ENCODE data around the gene SIMC1.
A peak's percentile ranks its signal among the peaks of the same experiment; 100 is the strongest.

DNA sequence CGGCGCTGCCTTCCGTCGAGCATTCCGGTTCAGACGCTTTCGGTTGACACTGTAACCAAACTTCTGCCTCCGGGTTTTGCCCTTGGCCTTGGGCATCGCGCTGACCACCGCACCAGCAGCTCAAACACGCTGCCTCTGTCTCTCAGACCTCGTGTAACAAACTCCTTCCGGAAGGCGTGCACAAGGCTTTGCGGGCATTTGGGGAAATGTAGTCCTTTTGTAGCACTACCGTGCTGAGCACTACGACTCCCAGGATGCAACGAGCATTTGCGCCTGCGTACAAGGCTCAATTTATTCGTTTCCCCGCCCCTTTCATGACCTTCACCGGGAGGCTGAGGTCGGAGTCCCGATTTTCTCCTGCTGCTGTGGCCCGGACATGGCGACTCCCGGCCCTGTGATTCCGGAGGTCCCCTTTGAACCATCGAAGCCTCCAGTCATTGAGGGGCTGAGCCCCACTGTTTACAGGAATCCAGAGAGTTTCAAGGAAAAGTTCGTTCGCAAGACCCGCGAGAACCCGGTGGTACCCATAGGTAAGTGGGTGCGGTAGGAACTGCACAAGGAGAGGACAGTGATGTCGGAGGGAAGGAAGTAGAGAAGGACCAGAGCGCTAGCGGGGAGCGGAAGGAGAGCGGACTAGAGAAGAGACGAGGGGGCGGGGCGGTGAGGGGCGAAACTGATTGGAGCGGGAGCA, 150.4 kb downstream of the SIMC1 start, which contains the start of the genes HIGD2A and NOP16:
- TF ChIP-seq, protein P1, sequence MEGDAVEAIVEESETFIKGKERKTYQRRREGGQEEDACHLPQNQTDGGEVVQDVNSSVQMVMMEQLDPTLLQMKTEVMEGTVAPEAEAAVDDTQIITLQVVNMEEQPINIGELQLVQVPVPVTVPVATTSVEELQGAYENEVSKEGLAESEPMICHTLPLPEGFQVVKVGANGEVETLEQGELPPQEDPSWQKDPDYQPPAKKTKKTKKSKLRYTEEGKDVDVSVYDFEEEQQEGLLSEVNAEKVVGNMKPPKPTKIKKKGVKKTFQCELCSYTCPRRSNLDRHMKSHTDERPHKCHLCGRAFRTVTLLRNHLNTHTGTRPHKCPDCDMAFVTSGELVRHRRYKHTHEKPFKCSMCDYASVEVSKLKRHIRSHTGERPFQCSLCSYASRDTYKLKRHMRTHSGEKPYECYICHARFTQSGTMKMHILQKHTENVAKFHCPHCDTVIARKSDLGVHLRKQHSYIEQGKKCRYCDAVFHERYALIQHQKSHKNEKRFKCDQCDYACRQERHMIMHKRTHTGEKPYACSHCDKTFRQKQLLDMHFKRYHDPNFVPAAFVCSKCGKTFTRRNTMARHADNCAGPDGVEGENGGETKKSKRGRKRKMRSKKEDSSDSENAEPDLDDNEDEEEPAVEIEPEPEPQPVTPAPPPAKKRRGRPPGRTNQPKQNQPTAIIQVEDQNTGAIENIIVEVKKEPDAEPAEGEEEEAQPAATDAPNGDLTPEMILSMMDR (IDR thresholded peaks at IDR 0.05 in 2 of 3, conservative IDR thresholded peaks at IDR 0.05 in 1 of 3; ENCODE audit: borderline replicate concordance in 1 of 3, insufficient read depth in 1 of 3, low read depth in 2 of 3, low read length in 2 of 3), result no peak
- TF ChIP-seq POLR2AphosphoS5 (IDR thresholded peaks at IDR 0.05; ENCODE audit: low read depth, low read length), result peak; percentile 85
- no peak for TF ChIP-seq SP1 (IDR thresholded peaks at IDR 0.05; ENCODE audit: low read depth)
- TF ChIP-seq TCF7L2 (IDR thresholded peaks at IDR 0.05; ENCODE audit: borderline replicate concordance, extremely low read depth, insufficient read depth, insufficient read length), result peak; percentile 53
- no peak for TF ChIP-seq CEBPB (IDR thresholded peaks at IDR 0.05; ENCODE audit: low read depth)
- TF ChIP-seq, protein P2, sequence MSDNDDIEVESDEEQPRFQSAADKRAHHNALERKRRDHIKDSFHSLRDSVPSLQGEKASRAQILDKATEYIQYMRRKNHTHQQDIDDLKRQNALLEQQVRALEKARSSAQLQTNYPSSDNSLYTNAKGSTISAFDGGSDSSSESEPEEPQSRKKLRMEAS (IDR thresholded peaks at IDR 0.05), result no peak
